ENCODE data around the gene AMPD3. TPM values are rescaled to one million over a fixed set of nuclear protein-coding genes. Genes with fewer than 3 reads are reported as not detected.

AMPD3 gene
- total RNA-seq, 4 donors from 2014 or later, result 1.2 to 6.4 (median 6.1) TPM; not detected in 1

GRCh38 chr11:10481560-10482349 lies 26.7 kb downstream of the AMPD3 start:
- DNase-seq, result no peak
- Histone ChIP-seq H3K27me3 (no peaks in the 10 kb centered on the region), H3K9me3 (no peaks in the 10 kb centered on the region), H3K4me1 (no peaks in the 10 kb centered on the region), H3K36me3 (no peaks in the 10 kb centered on the region), H3K4me3 (no peak overlapping the region), H3K27ac (no peak overlapping the region)
- intact Hi-C loops (cut with DNase I; ENCODE audit: low total_unique reads), result no loop called here
- TF ChIP-seq POLR2A (IDR thresholded peaks at IDR 0.05) (no peak), CTCF (IDR thresholded peaks at IDR 0.05) (no peak)

GRCh38 chr11:10483174-10483573 lies 28.1 kb downstream of the AMPD3 start:
- intact Hi-C loops (cut with DNase I; ENCODE audit: low total_unique reads), result no loop called here
- no peak for TF ChIP-seq CTCF (IDR thresholded peaks at IDR 0.05)
- H3K27me3 ChIP-seq, result no peaks in the 10 kb centered on the region
- no peak for DNase-seq
- H3K36me3 ChIP-seq, result no peaks in the 10 kb centered on the region
- H3K4me1 ChIP-seq, result no peaks in the 10 kb centered on the region
- no peaks in the 10 kb centered on the region for H3K9me3 ChIP-seq
- H3K4me3 ChIP-seq, result no peak overlapping the region
- no peak overlapping the region for H3K27ac ChIP-seq

- no peaks in the 10 kb centered on the region for H3K36me3 ChIP-seq
- intact Hi-C loops (cut with DNase I; ENCODE audit: low total_unique reads), result no loop called here
- no peaks in the 10 kb centered on the region for H3K4me1 ChIP-seq
- no peaks in the 10 kb centered on the region for H3K27me3 ChIP-seq
- H3K9me3 ChIP-seq, result no peaks in the 10 kb centered on the region
- TF ChIP-seq CTCF (IDR thresholded peaks at IDR 0.05), result no peak
- TF ChIP-seq POLR2A (IDR thresholded peaks at IDR 0.05), result no peak
- H3K4me3 ChIP-seq, result no peak overlapping the region
- no peak for DNase-seq
- no peak overlapping the region for H3K27ac ChIP-seq
Observed at GRCh38 chr11:10483584-10483983, 28.5 kb downstream of the AMPD3 start.

- TF ChIP-seq CTCF (IDR thresholded peaks at IDR 0.05) (no peak), POLR2A (IDR thresholded peaks at IDR 0.05) (no peak)
- Histone ChIP-seq H3K4me1 (no peaks in the 10 kb centered on the region), H3K36me3 (no peaks in the 10 kb centered on the region), H3K9me3 (no peaks in the 10 kb centered on the region), H3K27me3 (no peaks in the 10 kb centered on the region), H3K27ac (no peak overlapping the region), H3K4me3 (no peak overlapping the region)
- intact Hi-C loops (cut with DNase I; ENCODE audit: low total_unique reads), result no loop called here
- no peak for DNase-seq
Observed at GRCh38 chr11:10484461-10485180, 29.6 kb downstream of the AMPD3 start.

- no peak overlapping the region for H3K4me3 ChIP-seq
- intact Hi-C loops (cut with DNase I; ENCODE audit: low total_unique reads), result no loop called here
- H3K36me3 ChIP-seq, result no peaks in the 10 kb centered on the region
- no peaks in the 10 kb centered on the region for H3K27me3 ChIP-seq
- TF ChIP-seq POLR2A (IDR thresholded peaks at IDR 0.05) (no peak), CTCF (IDR thresholded peaks at IDR 0.05) (no peak)
- H3K27ac ChIP-seq, result no peak overlapping the region
- no peaks in the 10 kb centered on the region for H3K9me3 ChIP-seq
- DNase-seq, result no peak
- no peaks in the 10 kb centered on the region for H3K4me1 ChIP-seq
Observed at GRCh38 chr11:10485646-10486045, 30.6 kb downstream of the AMPD3 start.

Measured in uterus (tissue), 4 donors.